GM13976 (cell line): ENCODE measurements around the gene TMEM150B.

Experiments used
- DNase-seq: peaks from one replicate; pipeline ENCODE4 v3.0.0; 2012; ENCODE audit warnings: low spot score
- CTCF ChIP-seq: IDR thresholded peaks from 2 replicates; pipeline ENCODE4 v1.5.1; 2012; ENCODE audit warnings: borderline replicate concordance, mild to moderate bottlenecking; ENCODE audit not compliant: insufficient read depth; ENCODE audit errors: extremely low read depth, missing control alignments, control extremely low read depth
- in situ Hi-C: fragments of 300-500 bp; cut with MboI; formaldehyde crosslinking; loops from one replicate; pipeline ENCODE4 v1.12.0; 2022; ENCODE audit warnings: low sequenced_read_pairs, mixed read lengths, inconsistent platforms; ENCODE audit not compliant: unreplicated experiment

Gene TMEM150B

GRCh38 chr19:55355213-55355821 lies 30.2 kb upstream of the TMEM150B start:
- no peak for DNase-seq
- in situ Hi-C loops = no loop called here
- TF ChIP-seq CTCF = no peak

DNA sequence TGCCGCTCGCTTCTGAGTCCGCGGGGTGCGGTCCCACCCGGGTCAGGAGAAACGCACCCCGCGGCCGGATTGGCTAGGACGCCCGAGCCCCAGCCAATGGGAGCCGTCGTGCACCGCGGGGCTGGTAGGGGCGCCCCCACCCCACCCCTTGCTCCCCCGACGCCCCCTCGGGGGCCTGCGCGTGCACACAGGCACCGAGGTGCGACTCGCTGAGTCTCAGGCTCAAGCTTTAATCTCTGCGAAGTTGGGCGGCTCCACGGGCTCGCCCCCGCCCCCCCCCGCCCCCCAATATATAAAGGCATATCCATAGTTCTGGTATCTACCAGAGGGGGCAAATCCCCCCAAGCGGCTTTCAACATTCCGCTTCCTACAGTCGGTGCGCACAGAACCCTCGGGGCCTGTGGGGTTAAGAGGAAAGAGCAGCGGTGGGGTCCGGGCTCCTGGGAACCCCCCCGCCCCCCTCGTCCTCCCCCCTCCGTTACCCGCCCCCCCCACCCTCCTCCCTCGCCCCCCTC lies 29.6 kb upstream of the TMEM150B start, which contains the start of gene COX6B2:
Gene COX6B2 (minus strand): TSS at position 22 of the 515 bp plus-strand sequence. CDS start 198 bp downstream, outside the sequence.
- no peak for DNase-seq
- TF ChIP-seq CTCF = no peak
- in situ Hi-C loops = no loop called here

DNA sequence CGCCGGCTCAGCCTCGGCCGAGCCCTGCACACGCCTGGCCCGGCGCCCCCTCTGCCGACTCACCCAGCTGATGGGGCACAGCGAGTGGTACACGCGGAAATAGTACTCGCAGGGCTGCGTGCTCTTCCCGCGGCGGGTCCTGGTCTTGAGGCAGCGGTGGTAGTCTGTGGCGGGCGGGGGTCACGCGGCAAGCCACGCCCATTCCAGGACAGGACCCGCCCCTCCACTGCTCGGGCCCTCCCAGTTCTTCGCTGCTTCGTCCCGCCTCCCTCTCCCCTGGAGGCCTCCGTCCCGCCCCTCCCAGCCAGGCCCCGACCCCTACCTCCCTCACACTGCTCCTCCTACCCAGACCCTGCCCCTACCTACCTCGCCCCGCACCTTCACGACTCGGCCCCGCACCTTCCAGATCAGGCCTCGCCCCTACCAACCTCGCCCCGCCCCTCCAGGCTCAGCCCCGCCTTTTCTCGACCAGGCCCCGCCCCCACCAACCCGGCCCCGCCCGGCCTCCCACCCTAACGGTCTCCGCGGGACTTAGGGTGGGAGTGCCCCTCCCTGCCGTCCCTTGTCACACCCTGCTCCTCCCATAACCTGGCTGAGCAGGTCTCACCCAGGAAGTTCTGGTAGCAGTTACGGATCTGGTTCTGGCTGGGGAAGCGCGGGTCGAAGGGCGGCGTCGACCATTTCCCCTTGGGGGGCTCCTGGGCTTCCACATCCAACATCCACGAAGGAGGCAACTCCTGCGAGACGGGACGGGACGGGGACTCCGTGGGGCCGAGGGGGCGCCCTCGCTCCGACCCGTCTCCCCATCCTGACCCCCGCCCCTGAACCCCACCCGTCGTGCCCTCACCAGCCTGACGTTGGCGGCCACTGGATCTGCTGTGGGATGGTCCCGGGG lies 28.9 kb upstream of the TMEM150B start:
- in situ Hi-C loops = no loop called here
- peak; percentile 87 for DNase-seq
- no peak for TF ChIP-seq CTCF

DNA sequence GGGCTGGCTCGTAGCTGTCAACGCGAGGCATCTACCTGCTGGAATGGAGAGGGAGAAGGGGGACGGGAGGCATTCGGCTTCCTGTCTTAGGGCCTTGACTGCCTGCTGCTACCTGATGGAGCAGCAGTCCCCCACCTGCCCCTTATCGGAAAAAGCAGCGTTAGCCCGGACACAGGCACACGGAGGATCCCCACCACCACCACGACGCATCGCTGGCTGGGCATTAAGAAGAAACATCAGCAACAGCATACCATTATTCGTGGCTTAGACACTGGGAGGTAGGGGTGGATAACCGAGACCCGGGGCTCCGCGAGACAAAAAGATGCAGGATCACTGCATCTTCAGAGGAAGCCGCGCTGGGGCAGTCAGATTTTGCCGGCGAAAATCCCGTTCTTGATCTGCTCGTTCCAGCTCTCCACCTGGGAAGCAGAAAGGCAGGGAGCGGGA lies 28.2 kb upstream of the TMEM150B start:
- in situ Hi-C loops = no loop called here
- no peak for DNase-seq
- no peak for TF ChIP-seq CTCF

- TF ChIP-seq CTCF = no peak
- in situ Hi-C loops = no loop called here
- no peak for DNase-seq
Measured at GRCh38 chr19:55352549-55353145, 27.5 kb upstream of the TMEM150B start.

DNA sequence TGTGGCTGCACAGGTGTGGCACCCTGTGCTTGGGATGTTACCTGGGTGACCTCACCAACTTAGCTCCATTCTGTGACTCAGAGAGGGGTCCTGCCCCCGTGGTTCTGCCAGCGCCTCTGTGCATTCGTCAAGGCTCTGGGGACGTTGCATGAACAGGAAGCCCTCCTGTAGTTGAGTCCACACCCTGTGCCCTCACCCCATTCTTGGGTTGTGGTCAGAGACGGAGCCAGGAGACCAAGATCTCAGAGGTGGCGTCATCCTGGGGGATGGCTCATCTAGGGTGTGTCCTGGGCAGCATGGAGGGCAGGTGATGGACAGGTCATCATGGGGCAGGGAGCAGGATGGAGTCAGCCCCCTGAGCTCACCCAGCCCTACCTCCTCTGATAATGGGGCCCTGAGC lies 26.9 kb upstream of the TMEM150B start:
- TF ChIP-seq CTCF = no peak
- in situ Hi-C loops = no loop called here
- no peak for DNase-seq
